Ascending aorta (tissue), 2 donors: ENCODE measurements around the gene CHEK1. TPM values are rescaled to one million over a fixed set of nuclear protein-coding genes. Genes with fewer than 3 reads are reported as not detected.

Source experiments
- DNase-seq, 2 donors: peaks; one replicate each; pipeline ENCODE4 v3.0.0-alpha.2; 2019; ENCODE audit warnings: low spot score in 2 of 2
- H3K27ac ChIP-seq, 2 donors: fragments of 200-600 bp; sonication (generic); one replicate each; pipeline ENCODE4 v1.5.1; 2016 to 2017; ENCODE audit warnings: mild to moderate bottlenecking in 1 of 2
- H3K27me3 ChIP-seq: fragments of 200-600 bp; sonication (generic); one replicate; pipeline ENCODE4 v1.5.1; 2017
- H3K36me3 ChIP-seq, 2 donors: fragments of 200-600 bp; sonication (generic); one replicate each; pipeline ENCODE4 v1.5.1; 2016
- H3K4me1 ChIP-seq, 2 donors: fragments of 200-600 bp; sonication (generic); one replicate each; pipeline ENCODE4 v1.5.1; 2016 to 2017; ENCODE audit warnings: mild to moderate bottlenecking in 1 of 2
- H3K4me3 ChIP-seq, 2 donors: fragments of 200-600 bp; sonication (generic); one replicate each; pipeline ENCODE4 v1.5.1; 2016 to 2017; ENCODE audit warnings: mild to moderate bottlenecking in 1 of 2
- H3K9me3 ChIP-seq, 2 donors: fragments of 200-600 bp; sonication (generic); one replicate each; pipeline ENCODE4 v1.5.1; 2016
- intact Hi-C: fragments of 100-400 bp; cut with DNase I; formaldehyde crosslinking; loops from one replicate; pipeline ENCODE4 v1.15.1; 2023
- total RNA-seq: library from RNA; depleted of rRNA; stranded (reverse); fragments of >200 nt; gene quantifications from one replicate; pipeline ENCODE4 v1.1.0, GENCODE V29; 2016
- TF ChIP-seq, protein P1 (sequence below), 3 experiments: fragments of 200-600 bp in 2 of 3; fragments of 450-650 bp in 1 of 3; sonication (generic) in 2 of 3; IDR thresholded peaks; one replicate each; pipeline ENCODE4 v1.5.1; 2016 to 2019; ENCODE audit warnings: antibody characterized with exemption in 3 of 3, mild to moderate bottlenecking in 1 of 3, moderate library complexity in 1 of 3

The CHEK1 gene
- total RNA-seq, 1 donor from 2014 or later, result 0.21 TPM

DNA sequence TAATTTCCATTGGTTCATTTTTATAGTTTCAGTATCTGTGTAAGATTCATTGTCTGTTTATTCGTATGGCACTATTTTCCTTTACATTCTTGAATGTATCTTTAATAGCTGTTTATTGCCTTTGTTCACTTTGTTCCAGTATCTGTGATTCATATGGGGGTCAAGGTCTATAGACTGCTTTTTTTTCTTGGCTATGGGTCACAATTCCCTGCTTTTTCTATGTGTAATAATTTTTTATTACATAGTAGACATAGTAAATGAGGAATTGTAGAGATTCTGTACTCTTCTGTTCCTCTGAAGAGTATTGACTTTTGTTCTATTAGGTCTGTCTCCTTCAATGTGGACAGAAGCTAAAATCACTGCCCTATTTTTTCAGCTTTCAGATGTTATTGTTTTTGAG is 45.2 kb downstream of the CHEK1 start:
- Histone ChIP-seq H3K9me3 (peaks cover 0 to 6% of the 10 kb centered on the region in 2 donors), H3K36me3 (no peaks in the 10 kb centered on the region), H3K4me1 (no peaks in the 10 kb centered on the region), H3K27me3 (no peaks in the 10 kb centered on the region), H3K27ac (no peak overlapping the region), H3K4me3 (no peak overlapping the region)
- intact Hi-C loops, result no loop called here
- TF ChIP-seq, protein P1, sequence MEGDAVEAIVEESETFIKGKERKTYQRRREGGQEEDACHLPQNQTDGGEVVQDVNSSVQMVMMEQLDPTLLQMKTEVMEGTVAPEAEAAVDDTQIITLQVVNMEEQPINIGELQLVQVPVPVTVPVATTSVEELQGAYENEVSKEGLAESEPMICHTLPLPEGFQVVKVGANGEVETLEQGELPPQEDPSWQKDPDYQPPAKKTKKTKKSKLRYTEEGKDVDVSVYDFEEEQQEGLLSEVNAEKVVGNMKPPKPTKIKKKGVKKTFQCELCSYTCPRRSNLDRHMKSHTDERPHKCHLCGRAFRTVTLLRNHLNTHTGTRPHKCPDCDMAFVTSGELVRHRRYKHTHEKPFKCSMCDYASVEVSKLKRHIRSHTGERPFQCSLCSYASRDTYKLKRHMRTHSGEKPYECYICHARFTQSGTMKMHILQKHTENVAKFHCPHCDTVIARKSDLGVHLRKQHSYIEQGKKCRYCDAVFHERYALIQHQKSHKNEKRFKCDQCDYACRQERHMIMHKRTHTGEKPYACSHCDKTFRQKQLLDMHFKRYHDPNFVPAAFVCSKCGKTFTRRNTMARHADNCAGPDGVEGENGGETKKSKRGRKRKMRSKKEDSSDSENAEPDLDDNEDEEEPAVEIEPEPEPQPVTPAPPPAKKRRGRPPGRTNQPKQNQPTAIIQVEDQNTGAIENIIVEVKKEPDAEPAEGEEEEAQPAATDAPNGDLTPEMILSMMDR (IDR thresholded peaks at IDR 0.05), result no peak
- DNase-seq, result no peak

DNA sequence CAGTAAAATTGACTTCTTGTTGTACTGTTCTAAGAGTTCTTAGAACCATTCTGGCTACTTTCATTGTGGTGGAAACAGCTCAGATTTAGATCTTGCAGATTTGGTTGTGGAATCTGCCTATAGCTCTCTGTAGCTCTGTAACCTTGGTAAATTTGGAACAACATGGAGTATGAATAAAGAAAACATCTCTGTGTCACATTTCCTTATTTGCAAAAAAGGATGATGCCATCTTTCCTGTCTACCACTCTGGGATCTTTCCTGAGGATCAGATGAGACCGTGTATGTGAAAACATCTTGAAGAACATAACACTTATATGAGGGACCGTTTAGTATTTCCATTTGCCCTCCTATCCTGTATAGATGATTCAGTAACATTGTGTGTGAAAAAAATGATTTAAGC is 46.6 kb downstream of the CHEK1 start:
- DNase-seq, result no peak
- Histone ChIP-seq H3K27me3 (no peaks in the 10 kb centered on the region), H3K9me3 (no peaks in the 10 kb centered on the region), H3K27ac (no peak overlapping the region), H3K4me1 (no peaks in the 10 kb centered on the region), H3K4me3 (no peak overlapping the region), H3K36me3 (no peaks in the 10 kb centered on the region)
- TF ChIP-seq, protein P1 (IDR thresholded peaks at IDR 0.05), result no peak
- intact Hi-C loops, result no loop called here

DNA sequence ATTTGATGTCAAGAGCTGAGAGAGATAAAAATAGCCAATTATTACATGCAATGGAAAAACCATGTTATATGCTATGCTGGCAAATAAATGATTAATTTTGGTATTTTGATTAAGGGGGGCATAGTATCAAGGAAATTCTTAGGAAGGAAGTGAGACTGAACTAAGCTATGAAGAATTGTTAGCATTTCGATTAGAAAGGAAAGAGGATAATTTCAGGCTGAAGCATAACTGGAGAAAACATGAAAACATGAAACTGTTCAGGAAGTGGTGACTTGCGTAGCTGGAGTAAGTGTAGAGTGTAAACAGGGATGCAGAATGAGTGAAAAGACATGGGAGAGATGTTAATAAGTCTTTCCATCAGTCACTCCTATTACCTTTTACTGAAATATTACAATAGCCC is 49.2 kb downstream of the CHEK1 start:
- no peaks in the 10 kb centered on the region for H3K4me1 ChIP-seq
- H3K4me3 ChIP-seq, result no peak overlapping the region
- DNase-seq, result no peak
- TF ChIP-seq, protein P1 (IDR thresholded peaks at IDR 0.05), result no peak
- H3K36me3 ChIP-seq, result no peaks in the 10 kb centered on the region
- H3K27ac ChIP-seq, result no peak overlapping the region
- H3K27me3 ChIP-seq, result no peaks in the 10 kb centered on the region
- intact Hi-C loops, result no loop called here
- no peaks in the 10 kb centered on the region for H3K9me3 ChIP-seq

DNA sequence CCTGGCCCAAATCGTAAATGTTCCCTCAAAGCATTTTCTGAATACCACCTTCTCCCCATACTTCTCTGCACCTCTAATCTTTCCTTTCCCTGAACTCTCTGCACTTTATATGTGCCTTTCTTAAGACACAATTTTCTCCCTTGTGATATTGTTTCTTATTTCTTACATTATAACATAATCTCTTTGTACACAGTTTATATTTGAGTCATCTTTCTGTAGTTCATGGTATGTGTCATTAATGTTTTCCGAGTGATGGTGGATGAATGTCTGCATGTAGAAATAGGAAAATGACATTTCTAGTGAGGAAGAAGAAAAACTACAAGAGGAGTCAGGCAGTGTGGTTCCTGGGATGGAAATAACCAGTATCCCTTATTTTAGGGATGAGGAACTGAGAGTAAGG is 50.2 kb downstream of the CHEK1 start:
- H3K27ac ChIP-seq, result no peak overlapping the region
- no peaks in the 10 kb centered on the region for H3K9me3 ChIP-seq
- no peaks in the 10 kb centered on the region for H3K27me3 ChIP-seq
- H3K36me3 ChIP-seq, result no peaks in the 10 kb centered on the region
- TF ChIP-seq, protein P1 (IDR thresholded peaks at IDR 0.05), result no peak
- no peak for DNase-seq
- H3K4me3 ChIP-seq, result no peak overlapping the region
- H3K4me1 ChIP-seq, result no peaks in the 10 kb centered on the region
- intact Hi-C loops, result no loop called here

DNA sequence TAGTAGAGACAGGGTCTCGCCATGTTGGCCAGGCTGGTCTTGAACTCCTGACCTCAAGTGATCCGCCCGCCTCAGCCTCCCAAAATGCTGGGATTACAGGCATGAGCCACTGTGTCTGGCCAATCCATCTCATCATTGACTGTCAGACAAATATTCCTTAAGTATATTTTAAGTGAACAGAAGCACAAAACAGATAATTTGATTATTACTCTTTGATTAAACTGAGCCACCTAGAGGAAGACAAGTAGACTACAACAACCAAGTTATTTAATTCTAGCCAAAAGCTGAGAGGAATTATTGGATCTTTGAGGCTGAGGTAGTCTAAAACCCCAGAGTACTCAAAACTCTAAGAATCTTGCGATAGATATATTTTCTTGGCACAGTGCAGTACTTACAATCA is 54.4 kb downstream of the CHEK1 start:
- no peaks in the 10 kb centered on the region for H3K36me3 ChIP-seq
- H3K4me3 ChIP-seq, result no peak overlapping the region
- H3K27me3 ChIP-seq, result no peaks in the 10 kb centered on the region
- TF ChIP-seq, protein P1 (IDR thresholded peaks at IDR 0.05), result no peak
- no peaks in the 10 kb centered on the region for H3K9me3 ChIP-seq
- DNase-seq, result no peak
- H3K4me1 ChIP-seq, result no peaks in the 10 kb centered on the region
- intact Hi-C loops, result no loop called here
- no peak overlapping the region for H3K27ac ChIP-seq

DNA sequence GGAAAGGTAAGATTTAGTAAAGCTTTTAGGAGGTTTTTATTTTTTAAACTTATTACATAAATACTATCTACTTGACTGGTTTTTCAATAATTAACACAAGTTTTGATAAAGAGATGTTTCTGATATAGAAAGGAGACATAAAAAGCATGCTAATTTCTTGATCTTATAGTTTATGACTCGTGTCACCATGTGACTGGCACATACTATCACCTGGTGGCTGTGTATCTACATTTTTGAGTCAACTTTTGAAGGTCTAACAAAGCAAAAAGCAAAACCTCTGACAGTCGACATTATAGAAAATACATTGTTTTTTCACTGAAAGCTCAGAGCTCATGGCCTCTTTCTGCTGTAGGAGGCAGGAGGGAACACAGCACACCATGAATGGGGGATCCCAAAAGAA is 54.9 kb downstream of the CHEK1 start:
- Histone ChIP-seq H3K36me3 (no peaks in the 10 kb centered on the region), H3K4me1 (no peaks in the 10 kb centered on the region), H3K9me3 (no peaks in the 10 kb centered on the region), H3K27me3 (no peaks in the 10 kb centered on the region), H3K4me3 (no peak overlapping the region), H3K27ac (no peak overlapping the region)
- TF ChIP-seq, protein P1 (IDR thresholded peaks at IDR 0.05), result no peak
- DNase-seq, result no peak
- intact Hi-C loops, result no loop called here
